KMS-11 (cell line): ENCODE data around the gene FAF2.

ENCODE experiments used
- H2AFZ ChIP-seq: fragments of 200-600 bp; sonication (generic); 2 replicates; pipeline ENCODE4 v1.6.1; 2016; ENCODE audit warnings: antibody characterized with exemption, mixed run types, low read depth
- H3K27ac ChIP-seq: fragments of 200-600 bp; sonication (generic); 2 replicates; pipeline ENCODE4 v1.6.1; 2016; ENCODE audit warnings: mild to moderate bottlenecking, mixed run types
- H3K27me3 ChIP-seq: fragments of 200-600 bp; sonication (generic); 2 replicates; pipeline ENCODE4 v1.6.1; 2017; ENCODE audit warnings: mild to moderate bottlenecking, low read depth, mixed run types, moderate library complexity; ENCODE audit not compliant: insufficient read depth
- H3K36me3 ChIP-seq: fragments of 200-600 bp; sonication (generic); 2 replicates; pipeline ENCODE4 v1.6.1; 2017; ENCODE audit warnings: mild to moderate bottlenecking, mixed run types; ENCODE audit not compliant: insufficient read depth
- H3K4me1 ChIP-seq: fragments of 200-600 bp; sonication (generic); 2 replicates; pipeline ENCODE4 v1.6.1; 2016; ENCODE audit warnings: mild to moderate bottlenecking, low read depth, mixed run types; ENCODE audit not compliant: poor library complexity, severe bottlenecking
- H3K4me2 ChIP-seq: fragments of 200-600 bp; sonication (generic); 2 replicates; pipeline ENCODE4 v1.7.0; 2016; ENCODE audit warnings: mild to moderate bottlenecking, mixed run types
- H3K4me3 ChIP-seq: fragments of 200-600 bp; sonication (generic); IDR thresholded peaks from 2 replicates; pipeline ENCODE4 v1.6.1; 2017; ENCODE audit warnings: low read depth, low read length, mixed read lengths; ENCODE audit not compliant: insufficient read depth
- H3K79me2 ChIP-seq: fragments of 200-600 bp; sonication (generic); 2 replicates; pipeline ENCODE4 v1.6.1; 2016; ENCODE audit warnings: low read depth, mixed run types; ENCODE audit not compliant: insufficient read depth
- H3K9ac ChIP-seq: fragments of 200-600 bp; sonication (generic); 2 replicates; pipeline ENCODE4 v1.6.1; 2016; ENCODE audit warnings: mild to moderate bottlenecking, mixed run types
- H4K20me1 ChIP-seq: fragments of 200-600 bp; sonication (generic); 2 replicates; pipeline ENCODE4 v1.6.1; 2016; ENCODE audit warnings: mild to moderate bottlenecking, mixed run types; ENCODE audit not compliant: insufficient read depth
- TF ChIP-seq, protein P1 (sequence below): fragments of 200-600 bp; sonication (generic); conservative IDR thresholded peaks from 2 replicates; pipeline ENCODE4 v1.6.1; 2017; ENCODE audit warnings: low read depth, mild to moderate bottlenecking, antibody characterized with exemption, low read length, moderate library complexity, mixed read lengths

The FAF2 gene

DNA sequence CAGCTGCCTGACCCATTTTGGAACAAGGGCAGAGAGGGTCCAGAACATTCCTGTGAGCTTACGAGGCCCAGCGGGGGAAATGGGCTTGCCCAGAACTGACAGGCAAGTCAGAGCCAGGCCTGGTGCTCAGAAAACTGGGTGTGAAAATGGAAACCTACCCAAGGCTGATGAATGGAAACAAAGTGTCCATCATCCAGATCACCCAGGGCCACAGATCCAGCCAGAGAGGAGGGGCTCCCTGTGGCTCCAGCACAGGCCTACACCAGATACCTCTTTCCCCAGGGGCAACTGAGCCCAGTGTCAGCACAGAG, 35.0 kb upstream of the FAF2 start:
- no peaks in the 10 kb centered on the region for H4K20me1 ChIP-seq
- peaks cover 18% of the 10 kb centered on the region for H3K79me2 ChIP-seq
- peaks cover 42% of the 10 kb centered on the region for H3K4me1 ChIP-seq
- H3K4me2 ChIP-seq: no peak overlapping the region
- no peak overlapping the region for H3K27ac ChIP-seq
- no peaks in the 10 kb centered on the region for H3K27me3 ChIP-seq
- no peak overlapping the region for H2AFZ ChIP-seq
- no peak overlapping the region for H3K9ac ChIP-seq
- H3K4me3 ChIP-seq: no peak overlapping the region
- TF ChIP-seq, protein P1, sequence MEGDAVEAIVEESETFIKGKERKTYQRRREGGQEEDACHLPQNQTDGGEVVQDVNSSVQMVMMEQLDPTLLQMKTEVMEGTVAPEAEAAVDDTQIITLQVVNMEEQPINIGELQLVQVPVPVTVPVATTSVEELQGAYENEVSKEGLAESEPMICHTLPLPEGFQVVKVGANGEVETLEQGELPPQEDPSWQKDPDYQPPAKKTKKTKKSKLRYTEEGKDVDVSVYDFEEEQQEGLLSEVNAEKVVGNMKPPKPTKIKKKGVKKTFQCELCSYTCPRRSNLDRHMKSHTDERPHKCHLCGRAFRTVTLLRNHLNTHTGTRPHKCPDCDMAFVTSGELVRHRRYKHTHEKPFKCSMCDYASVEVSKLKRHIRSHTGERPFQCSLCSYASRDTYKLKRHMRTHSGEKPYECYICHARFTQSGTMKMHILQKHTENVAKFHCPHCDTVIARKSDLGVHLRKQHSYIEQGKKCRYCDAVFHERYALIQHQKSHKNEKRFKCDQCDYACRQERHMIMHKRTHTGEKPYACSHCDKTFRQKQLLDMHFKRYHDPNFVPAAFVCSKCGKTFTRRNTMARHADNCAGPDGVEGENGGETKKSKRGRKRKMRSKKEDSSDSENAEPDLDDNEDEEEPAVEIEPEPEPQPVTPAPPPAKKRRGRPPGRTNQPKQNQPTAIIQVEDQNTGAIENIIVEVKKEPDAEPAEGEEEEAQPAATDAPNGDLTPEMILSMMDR: no peak
- no peaks in the 10 kb centered on the region for H3K36me3 ChIP-seq

DNA sequence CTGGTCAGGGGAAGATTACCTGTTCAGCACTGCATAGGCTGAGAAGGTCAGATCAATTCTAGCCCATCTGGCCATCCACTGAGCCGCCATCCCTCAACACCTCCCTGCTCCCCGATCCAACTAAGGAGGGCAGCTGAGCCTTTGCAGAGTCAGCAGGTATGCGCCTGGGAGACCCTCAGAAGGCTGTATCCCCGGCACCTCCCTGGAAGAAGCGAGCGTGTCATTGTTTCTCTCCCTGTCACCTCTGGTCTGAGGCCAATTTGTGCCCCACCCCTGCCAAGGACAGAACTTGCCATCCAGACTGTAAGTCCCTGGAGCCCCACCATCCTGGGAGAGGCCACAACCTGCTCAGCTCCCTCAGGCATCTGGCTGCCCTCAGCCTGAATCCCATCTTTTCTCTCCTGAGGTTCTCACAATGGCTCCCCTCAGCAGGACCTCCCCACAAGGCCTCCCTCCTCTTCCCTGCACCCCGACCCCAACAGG, 34.4 kb upstream of the FAF2 start:
- Histone ChIP-seq H2AFZ (no peak overlapping the region), H3K27me3 (no peaks in the 10 kb centered on the region), H3K9ac (no peak overlapping the region), H3K4me2 (no peak overlapping the region), H3K27ac (no peak overlapping the region), H3K4me3 (no peak overlapping the region), H3K79me2 (peaks cover 18% of the 10 kb centered on the region), H4K20me1 (no peaks in the 10 kb centered on the region), H3K4me1 (peaks cover 37% of the 10 kb centered on the region), H3K36me3 (no peaks in the 10 kb centered on the region)
- TF ChIP-seq, protein P1: no peak

DNA sequence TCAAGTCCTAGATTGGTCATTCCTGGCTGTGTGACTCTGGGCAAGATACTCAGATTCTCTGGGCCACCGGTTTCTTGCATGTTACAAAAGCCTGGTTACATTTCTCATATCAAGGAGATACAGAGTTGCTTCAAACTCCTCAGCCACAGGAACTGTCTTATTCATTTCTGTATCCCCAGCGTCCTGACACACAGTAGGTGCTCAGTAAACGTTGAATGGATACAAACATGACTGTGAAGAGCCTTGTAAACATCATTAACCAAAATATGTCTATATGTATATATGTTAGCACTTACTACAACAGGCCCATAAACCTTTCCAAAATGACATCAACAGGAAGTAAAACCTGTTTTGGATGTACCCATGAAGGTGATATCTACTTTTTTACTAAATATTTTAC, 33.5 kb upstream of the FAF2 start:
- Histone ChIP-seq H3K4me2 (peak overlapping the region; percentile 88), H3K9ac (no peak overlapping the region), H3K36me3 (no peaks in the 10 kb centered on the region), H3K79me2 (peaks cover 18% of the 10 kb centered on the region), H3K27me3 (no peaks in the 10 kb centered on the region), H3K27ac (no peak overlapping the region), H3K4me3 (no peak overlapping the region), H3K4me1 (peaks cover 28% of the 10 kb centered on the region), H4K20me1 (no peaks in the 10 kb centered on the region), H2AFZ (no peak overlapping the region)
- TF ChIP-seq, protein P1: no peak

DNA sequence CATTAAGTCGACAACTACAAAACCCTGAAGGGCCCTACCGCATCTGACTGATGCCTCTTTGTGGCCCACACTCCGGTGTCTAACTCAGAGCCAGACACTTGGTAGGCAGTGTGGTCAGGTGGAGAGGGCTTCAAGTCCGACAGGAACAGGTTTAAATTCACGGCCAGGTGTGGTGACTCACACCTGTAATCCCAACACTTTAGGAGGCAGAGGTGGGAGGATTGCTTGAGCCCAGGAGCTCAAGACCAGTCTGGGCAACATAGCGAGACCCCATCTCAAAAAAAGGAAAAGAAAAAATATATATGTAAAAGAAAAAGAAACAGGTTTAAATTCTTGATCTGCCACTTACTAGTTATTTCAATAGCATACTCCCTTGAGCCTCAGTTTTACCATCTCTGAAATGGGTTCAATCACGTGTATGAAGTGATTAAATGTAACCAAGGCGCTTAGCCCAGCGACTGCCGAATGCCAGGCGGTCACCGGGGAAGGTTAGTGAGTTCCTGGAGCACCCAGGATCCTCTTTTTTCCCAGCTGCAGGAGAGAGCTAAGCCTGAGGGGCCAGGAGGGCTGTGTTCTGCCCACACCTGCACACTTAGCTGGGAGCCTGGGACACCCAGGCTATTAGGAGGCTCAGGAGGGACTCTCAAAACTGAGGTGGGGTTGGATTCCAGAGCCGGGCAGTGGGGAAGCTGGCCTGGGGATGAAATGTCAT, 32.8 kb upstream of the FAF2 start:
- TF ChIP-seq, protein P1: no peak
- Histone ChIP-seq H4K20me1 (no peaks in the 10 kb centered on the region), H3K79me2 (peaks cover 18% of the 10 kb centered on the region), H3K36me3 (no peaks in the 10 kb centered on the region), H3K4me1 (peaks cover 28% of the 10 kb centered on the region), H3K4me3 (no peak overlapping the region), H3K27me3 (no peaks in the 10 kb centered on the region), H3K27ac (peak overlapping the region; percentile 55), H2AFZ (peak overlapping the region; percentile 44; the same call in 1 of the 2 replicates), H3K9ac (peak overlapping the region; percentile 85), H3K4me2 (peak overlapping the region; percentile 88)
